GM18909 (cell line): Measurements from ENCODE around the gene NOTUM.

Source experiments
- ATAC-seq: cut with Tn5 transposase; IDR thresholded peaks from one replicate; pipeline ENCODE4 v1.9.1; 2021; ENCODE audit warnings: mild to moderate bottlenecking; ENCODE audit not compliant: unreplicated experiment, poor library complexity

NOTUM gene

DNA sequence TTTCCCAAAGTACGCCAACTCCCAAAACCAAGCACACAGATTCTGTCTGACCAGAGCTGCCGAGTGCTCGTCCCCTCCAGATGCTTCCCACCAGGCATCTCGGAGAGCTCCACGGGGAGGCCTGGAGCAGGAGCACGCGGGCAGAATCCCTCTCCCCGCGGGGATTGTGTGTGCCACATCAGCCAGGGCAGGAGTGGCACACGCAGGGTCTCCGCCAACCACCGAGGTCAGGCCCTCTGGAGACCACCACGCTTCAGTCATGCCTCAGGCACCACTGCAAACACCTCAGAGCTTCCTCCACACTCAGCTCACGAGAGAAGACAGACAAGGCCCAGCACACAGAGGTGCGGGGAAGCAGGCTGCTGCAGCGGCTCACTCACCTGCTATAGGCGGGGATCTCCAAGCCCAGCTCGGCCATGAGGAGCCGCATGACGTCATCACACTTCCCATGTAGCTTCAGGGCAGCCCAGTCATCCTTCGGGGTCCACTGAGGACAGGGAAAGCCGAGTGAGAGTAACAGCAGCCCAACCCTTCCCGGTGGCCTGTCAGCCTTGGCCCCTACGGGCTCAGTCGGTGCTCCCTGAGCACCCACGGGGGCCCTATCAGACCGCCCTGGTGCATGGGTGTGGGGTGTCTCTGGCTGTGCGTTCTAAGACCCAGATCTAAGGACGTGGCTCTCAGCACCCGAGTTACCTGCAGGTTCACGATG, 47.4 kb downstream of the NOTUM start:
- no peak for ATAC-seq

- no peak for ATAC-seq
Observed at GRCh38 chr17:81912441-81913309, 48.3 kb downstream of the NOTUM start.

GRCh38 chr17:81911969-81912368, 49.0 kb downstream of the NOTUM start:
- no peak for ATAC-seq

DNA sequence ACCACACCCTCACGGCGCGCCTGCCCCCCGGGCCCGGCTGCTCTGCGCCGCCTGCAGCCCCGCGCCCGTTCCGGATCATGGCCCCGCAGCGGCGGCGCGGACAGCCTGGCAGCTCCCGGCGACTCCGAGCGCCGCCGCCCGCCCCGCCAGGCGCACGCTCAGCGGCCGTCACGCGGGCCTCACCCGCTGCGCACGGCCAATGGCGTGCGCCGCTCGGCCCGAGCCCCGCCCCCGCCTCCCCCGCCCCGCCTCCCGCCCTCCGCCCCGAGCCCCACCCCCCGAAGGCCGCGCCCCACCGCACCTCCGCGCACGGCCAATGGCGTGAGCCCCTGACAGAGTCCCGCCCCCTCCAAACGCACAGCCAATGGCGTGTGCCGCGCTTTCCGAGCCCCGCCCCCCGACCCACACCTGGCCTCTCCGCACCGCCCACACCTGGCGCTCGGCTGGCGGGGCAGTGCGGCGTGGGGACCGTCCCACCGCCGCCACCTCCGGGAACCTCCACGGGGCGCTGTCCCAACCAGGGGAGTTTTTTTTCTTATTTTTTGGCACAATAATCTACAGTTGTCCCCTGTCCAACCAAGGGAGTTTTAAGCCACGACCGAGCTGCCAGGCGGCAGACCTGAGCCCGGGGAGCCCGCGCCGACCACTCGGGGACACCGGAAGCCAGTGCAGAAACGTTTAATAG, 49.6 kb downstream of the NOTUM start, which contains the start of gene PCYT2:
Gene PCYT2, minus strand, starts transcription at position 123 of the 685 bp plus-strand sequence. Its CDS starts 44 bp downstream, at position 79.
- ATAC-seq: peak; percentile 73

- peak; percentile 34 for ATAC-seq
Observed at GRCh38 chr17:81910840-81911276, 50.1 kb downstream of the NOTUM start.

- ATAC-seq: no peak
Observed at GRCh38 chr17:81909966-81910839, 50.8 kb downstream of the NOTUM start.

GRCh38 chr17:81909231-81909630, 51.8 kb downstream of the NOTUM start:
- ATAC-seq: no peak

DNA sequence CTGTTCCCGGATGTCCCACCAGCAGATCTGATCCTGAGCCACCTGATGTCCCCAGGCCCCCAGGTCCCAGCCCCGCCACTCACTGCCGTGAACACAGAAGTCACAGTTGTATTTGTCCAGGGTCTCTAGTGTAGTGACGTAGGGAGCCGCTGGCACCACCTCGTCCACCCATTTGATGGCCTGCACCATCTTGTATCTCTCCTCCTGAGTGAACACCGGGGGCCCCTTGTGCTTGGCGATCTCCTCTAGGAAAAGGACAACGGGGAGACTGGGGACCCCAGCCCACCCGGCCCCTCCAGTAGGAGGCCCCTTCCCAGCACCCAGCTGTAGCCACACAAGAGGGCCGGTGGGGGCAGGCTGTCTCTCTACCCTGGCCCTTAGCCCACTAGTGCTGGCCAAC, 52.2 kb downstream of the NOTUM start:
- ATAC-seq: no peak

DNA sequence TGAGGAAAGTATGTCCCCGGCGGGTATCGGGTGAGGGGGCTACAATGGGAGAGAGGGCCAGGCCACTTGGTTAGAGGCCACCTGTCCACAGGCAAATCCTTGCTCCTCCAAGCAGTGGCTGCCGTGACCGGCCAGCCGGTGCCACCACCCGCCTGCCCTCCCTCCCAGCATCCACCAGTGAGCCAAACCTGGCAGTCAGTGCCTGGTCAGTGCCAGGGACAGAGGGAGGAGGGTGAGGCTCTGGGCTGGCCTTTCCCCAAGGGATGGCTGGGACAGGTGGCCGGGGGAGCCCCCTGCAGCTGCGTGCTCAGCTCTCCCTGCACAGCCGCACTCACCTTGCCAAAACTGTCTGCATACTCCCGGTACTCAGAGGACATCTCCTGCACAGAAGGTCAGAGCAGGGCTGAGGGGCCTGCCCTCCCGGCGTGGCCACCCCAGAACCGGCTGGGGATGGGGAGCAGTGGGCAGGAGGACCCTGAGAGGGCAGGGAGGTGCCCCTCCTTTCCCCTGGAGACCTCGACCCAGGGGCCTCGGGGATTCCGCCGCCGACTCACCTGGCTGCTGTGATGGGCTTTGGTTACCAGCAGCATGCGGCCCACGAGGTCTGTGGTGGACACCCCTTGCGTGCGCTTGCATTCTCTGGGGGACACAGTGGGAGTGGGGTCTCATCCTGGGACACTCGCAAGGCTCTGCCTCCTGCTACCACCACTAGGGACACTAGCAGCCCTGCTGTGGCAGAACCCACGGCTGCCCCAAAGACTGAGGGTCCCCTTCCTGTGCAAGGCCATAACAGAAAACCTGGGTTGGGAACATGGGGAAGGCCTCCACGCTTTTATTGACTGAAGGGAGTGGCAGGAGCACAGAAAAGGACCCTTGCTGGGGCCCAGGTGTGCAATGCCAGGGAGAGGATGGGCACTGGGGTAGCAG, 53.5 kb downstream of the NOTUM start:
- no peak for ATAC-seq

DNA sequence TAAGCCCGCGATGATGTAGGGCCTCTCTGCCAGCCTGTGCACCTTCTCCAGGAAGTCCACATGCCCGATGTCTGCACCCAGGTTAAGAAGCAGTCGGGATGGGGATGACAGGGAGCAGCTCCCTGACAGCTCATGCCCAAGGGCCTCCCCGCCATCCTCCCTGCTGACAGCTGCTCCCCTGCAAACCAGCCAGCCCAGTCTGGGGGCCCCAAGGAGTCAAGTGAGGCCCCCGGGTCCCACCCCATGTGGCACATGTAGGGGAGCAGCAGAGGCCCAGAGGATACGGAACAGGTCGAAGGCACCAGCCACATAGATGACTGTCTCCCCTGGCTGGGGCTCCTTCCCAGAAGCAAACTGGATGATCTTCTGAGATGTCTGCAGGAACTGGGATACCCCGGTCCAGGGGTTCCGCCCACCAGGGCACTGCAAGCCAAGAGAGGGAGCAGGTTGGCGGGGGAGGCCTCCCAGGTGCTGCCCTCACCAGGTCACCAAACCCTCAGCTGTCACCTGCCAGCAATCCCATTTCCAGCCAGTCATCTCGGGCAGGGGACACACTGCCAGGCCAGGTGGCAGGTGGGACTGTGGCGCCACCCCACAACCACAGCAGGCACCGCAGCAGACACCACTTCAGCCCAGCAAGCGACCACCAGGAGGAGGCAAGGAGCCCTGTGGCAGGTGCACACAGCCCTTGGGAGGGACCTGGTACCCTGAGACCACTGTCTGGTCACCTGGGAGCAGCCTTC, 54.3 kb downstream of the NOTUM start:
- ATAC-seq: no peak

- no peak for ATAC-seq
Observed at GRCh38 chr17:81905993-81906392, 55.0 kb downstream of the NOTUM start.

- no peak for ATAC-seq
Observed at GRCh38 chr17:81905424-81905875, 55.5 kb downstream of the NOTUM start.

DNA sequence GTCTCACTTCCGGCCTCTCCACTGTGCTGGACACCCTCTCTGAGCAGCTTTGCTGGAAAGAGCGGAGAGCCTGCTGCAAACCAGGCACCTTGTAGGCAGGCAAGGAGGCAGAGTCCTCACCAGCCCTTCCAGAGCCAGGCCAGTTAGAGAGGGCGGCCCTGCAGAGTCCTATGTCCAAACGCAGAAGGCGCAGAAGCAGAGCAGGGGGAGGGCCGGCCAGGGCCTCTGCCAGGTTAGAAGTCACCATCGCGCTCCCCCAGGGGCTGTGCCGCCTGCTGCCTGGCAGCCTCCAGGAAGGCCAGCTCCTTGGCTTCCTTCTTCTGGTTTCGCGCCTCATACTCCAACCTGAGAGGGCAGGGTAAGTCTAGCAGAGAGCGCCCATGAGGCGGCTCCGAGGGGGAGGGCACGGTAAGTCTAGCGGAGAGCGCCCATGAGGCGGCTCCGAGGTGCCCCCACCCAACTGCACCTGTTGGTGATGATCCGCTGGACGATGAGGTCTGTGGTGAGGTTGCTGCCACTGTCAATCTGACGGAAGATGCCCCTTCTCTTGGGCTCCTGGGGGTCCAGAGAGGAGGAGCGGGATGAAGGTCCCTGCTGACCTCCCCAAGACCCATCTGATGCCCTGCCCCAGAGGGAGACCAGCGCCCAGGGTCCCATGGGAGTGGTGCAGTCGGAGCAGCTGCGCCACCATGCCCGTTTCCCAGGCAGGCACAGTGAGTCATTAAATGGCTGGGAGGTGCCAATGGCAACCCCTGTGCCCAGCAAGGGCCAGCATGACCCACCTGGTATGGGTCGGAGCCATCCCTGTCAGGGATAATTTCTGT, 56.2 kb downstream of the NOTUM start:
- ATAC-seq: no peak

GRCh38 chr17:81903896-81904599, 56.9 kb downstream of the NOTUM start:
- no peak for ATAC-seq

DNA sequence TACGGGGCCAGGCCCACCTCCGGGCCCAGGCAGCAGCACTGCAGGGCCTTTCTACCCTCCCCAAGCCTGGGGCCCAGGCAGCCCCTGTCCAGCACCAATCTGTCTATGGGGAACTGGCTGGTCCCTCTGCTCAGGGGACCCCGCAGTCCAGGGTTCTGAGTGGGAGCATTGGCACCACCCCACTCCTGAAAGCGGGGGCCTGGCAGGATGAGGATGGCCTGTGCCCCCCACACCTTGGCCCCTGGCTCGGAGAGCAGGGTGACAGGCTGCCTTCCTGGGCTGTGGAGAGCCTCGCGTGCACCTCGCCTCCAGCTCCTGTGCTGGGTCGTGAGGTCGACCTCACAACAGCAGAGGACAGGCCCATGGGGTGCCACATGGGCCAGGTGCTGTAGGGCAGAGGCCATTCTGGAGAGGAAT, 57.6 kb downstream of the NOTUM start:
- no peak for ATAC-seq

DNA sequence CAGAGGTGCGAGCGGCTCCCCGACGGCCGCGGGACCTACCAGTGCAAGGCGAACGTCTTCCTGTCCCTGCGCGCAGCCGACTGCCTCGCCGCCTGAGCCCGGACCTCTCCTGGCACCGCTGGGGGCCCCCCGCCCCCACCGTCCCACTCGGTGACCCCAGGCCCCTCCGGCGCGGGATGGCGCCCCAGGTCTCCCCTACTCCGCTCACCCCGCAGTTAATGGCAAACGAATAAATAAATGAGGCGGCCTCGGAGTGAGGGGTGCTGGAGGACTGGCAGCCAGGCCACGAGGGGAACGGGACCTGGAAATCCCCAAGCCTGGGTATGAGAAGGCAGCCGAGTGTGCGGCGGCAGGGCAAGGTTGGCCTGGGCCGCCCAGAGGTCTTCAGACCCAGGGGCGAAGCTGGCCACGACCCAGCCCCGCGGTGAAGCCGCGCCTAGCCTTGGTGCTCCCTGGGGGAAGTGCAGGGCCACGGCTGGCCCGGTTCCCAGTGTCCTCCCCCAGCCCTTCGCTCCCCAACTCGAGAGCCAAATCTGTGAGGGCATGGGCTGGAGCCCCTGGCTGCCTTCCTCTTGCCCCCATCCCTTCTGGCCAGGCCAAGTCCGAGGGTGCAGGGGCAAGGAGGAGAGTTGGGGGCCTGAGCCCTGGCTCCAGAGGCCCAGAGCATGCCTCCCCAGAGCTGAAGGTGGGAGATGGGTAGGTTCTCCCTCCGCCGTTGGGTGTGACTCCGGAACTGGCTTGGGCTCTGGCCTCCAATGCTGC, 58.2 kb downstream of the NOTUM start:
- ATAC-seq: no peak
